GM13977 (cell line): ENCODE data around the gene F10.

Experiments used
- DNase-seq: peaks from one replicate; pipeline ENCODE4 v3.0.0; 2012; ENCODE audit warnings: low spot score
- in situ Hi-C: fragments of 300-500 bp; cut with MboI; formaldehyde crosslinking; loops from one replicate; pipeline ENCODE4 v1.12.0; 2022; ENCODE audit warnings: low sequenced_read_pairs, low pct_unique_long_range_greater_than_20kb, mixed read lengths, inconsistent platforms; ENCODE audit not compliant: unreplicated experiment
- TF ChIP-seq, protein P1 (sequence below): IDR thresholded peaks from 2 replicates; pipeline ENCODE4 v1.5.1; 2012; ENCODE audit warnings: mild to moderate bottlenecking, control low read depth; ENCODE audit not compliant: insufficient read depth; ENCODE audit errors: extremely low read depth, missing control alignments

The F10 gene

DNA sequence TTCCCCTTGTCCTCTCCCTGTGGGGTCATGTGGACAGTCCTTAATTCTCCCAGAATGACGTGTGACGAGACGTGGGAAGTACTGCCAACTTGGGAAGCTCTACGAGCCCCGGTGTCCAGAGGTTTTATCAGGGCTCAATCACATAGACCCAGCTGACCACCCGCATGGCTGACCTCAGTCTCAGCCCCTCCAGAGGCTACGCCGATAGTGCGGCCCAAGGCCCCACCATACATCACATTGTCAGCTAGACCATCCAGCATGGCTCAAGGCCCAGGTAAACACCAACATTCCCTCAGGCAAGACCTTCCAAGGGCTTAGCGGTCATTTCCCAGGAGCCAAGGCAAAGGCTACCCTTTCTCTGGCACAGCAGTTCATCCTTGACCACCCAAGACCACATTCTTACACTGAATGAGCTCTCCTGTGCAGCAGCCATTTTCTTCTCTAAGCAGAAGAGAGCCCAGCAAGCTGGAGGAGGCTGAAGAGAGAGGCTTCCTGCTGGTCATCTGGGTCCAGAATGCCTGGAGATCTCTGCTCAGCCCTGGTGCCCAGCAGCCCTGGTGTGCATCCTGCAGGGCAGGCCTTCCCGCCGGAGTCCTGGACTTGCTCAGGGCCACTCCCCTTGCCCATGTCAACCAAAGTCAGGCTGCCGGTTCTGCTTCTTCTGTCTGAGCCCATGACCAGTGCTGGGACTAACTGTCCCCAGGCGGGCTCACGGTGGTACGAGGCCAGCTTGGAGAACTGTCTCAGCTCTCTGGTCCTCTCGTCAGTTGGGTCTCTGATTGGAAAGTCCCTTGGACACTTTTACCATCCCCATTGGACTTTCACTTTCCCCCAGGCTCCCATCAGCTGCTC is 7.9 kb upstream of the F10 start:
- no peak for DNase-seq
- in situ Hi-C loops = no loop called here
- TF ChIP-seq, protein P1, sequence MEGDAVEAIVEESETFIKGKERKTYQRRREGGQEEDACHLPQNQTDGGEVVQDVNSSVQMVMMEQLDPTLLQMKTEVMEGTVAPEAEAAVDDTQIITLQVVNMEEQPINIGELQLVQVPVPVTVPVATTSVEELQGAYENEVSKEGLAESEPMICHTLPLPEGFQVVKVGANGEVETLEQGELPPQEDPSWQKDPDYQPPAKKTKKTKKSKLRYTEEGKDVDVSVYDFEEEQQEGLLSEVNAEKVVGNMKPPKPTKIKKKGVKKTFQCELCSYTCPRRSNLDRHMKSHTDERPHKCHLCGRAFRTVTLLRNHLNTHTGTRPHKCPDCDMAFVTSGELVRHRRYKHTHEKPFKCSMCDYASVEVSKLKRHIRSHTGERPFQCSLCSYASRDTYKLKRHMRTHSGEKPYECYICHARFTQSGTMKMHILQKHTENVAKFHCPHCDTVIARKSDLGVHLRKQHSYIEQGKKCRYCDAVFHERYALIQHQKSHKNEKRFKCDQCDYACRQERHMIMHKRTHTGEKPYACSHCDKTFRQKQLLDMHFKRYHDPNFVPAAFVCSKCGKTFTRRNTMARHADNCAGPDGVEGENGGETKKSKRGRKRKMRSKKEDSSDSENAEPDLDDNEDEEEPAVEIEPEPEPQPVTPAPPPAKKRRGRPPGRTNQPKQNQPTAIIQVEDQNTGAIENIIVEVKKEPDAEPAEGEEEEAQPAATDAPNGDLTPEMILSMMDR = no peak

DNA sequence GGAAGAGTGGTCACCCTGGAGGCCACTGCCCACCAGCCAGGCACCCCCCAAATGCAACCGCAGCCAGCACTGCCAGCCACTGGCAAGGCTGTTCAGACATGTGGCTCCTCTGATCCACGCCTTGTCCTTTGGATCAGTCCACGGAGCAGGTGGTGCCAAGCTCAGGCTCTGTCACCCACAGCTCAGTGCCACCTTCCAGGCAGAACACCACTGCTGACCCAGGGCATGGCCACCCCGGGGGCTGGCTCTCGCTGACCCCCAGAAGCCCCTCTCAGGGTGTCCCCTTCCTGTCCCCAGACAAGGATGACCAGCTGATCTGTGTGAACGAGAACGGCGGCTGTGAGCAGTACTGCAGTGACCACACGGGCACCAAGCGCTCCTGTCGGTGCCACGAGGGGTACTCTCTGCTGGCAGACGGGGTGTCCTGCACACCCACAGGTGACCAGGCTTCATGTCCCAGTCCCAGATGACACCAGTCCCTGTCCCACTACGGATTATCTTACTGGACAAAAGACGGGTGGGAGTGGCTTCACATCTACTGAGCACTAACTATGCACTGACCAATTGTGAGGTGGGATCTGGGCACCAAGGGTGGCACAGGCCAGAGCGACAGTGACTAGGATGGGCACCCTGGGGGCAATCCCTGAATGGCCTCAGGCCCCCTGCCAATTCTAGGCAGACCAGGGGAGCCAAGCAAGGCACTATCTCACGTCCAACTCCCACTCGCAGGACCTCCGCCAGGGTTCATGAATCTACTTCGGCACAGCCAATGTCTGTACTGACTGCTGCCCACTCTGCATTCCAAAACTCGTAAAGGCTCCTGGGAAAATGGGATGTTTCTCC is 7.0 kb upstream of the F10 start:
- no peak for DNase-seq
- in situ Hi-C loops = no loop called here
- TF ChIP-seq, protein P1 = no peak

DNA sequence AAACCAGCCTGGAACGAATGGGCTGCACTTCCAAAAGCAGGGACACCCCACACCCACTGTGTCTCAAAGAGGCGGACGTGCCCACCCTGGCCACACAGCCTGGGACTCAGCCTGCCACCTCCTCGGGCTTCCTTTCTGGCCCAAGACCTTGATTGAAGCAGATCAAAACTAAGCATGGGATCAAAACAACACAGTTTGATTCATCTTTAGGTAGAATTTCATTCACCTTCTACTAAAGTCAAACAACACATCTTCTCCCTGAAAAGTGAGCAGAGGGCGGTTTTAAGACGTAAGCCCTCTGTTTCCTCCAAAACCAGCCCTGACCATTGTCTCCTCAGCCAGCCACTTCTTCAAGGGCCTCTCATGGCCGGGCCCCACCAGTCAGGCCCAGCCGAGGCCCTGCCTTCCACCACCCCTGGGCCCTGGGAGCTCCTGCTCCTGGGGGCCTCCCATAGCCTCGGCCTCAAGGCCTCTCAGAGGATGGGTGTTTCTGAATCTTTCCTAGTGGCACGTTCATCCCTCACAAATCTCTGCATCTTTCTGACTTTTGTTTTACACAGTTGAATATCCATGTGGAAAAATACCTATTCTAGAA is 6.3 kb upstream of the F10 start:
- TF ChIP-seq, protein P1 = no peak
- no peak for DNase-seq
- in situ Hi-C loops = no loop called here

DNA sequence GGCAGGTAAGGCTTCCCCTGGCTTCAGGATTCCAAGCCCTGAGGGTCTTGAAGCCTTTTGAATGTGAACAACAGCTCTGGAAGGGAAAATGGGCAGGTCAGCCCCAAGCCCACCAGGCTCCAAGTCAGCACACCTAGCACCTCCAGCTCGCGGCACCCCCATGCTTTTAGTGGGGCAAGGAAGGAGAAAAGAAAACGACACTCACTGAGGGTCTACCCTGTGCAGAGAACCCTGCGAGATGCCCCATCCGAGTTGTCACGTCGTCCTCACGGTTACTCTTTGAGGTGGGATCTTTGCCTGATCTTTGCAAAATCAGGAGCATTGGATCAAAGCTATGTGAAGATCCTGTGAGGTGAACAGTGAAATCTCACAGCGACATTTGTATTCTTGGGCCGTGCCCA is 5.7 kb upstream of the F10 start:
- no peak for DNase-seq
- TF ChIP-seq, protein P1 = no peak
- in situ Hi-C loops = no loop called here

DNA sequence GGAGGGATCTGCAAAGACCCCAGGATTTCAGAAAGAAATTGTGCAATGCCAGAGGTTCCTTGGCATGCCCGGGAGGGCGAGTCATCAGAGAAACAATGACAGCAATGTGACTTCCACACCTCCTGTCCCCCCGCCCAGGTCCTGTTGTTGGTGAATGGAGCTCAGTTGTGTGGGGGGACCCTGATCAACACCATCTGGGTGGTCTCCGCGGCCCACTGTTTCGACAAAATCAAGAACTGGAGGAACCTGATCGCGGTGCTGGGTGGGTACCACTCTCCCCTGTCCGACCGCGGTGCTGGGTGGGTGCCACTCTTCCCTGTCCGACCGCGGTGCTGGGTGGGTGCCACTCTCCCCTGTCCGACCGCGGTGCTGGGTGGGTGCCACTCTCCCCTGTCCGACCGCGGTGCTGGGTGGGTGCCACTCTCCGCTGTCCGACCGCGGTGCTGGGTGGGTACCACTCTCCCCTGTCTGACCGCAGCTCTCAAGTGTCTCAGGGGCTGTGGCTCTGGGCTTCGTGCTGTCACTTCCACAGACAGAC is 5.2 kb upstream of the F10 start:
- TF ChIP-seq, protein P1 = no peak
- in situ Hi-C loops = no loop called here
- DNase-seq = no peak

DNA sequence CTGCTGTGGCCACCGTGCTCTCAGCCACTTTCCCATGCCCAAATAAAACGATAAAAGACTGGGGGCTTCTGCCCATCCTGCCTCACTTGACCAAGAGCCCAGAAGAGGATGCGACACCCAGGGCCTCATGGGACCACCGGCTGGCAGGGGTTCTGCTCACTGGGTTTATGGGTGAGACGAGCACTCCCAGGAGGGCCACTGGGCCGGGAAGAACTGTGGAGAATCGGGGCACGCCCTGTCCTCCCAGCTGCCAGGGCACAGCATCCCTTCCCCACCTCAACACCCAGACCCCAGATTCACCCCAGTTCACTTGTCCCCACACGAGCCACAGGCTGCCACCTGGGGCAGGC is 4.7 kb upstream of the F10 start:
- DNase-seq = no peak
- TF ChIP-seq, protein P1 = no peak
- in situ Hi-C loops = no loop called here
